SU-DHL-6 (cell line): ENCODE results near the gene UBXN4.
A peak's percentile ranks its signal among the peaks of the same experiment; 100 is the strongest.

Source experiments
- H2AFZ ChIP-seq: fragments of 200-600 bp; sonication (generic); 2 replicates; pipeline ENCODE4 v1.6.1; 2014; ENCODE audit warnings: low read depth, mild to moderate bottlenecking, moderate library complexity, mixed read lengths, antibody characterized with exemption, low read length; ENCODE audit not compliant: severe bottlenecking
- H3F3A ChIP-seq: fragments of 200-600 bp; shearing (Covaris generic); 2 replicates; pipeline ENCODE4 v1.6.0; 2016; ENCODE audit warnings: antibody characterized with exemption, mild to moderate bottlenecking; ENCODE audit not compliant: insufficient read depth
- H3K27ac ChIP-seq: fragments of 200-600 bp; sonication (generic); 2 replicates; pipeline ENCODE4 v1.5.1; 2016; ENCODE audit warnings: low read depth, mild to moderate bottlenecking, low read length, moderate library complexity, mixed read lengths
- H3K27me3 ChIP-seq: fragments of 200-600 bp; sonication (generic), shearing (Covaris generic); 2 replicates; pipeline ENCODE4 v1.6.0; 2014; ENCODE audit warnings: mild to moderate bottlenecking, low read length
- H3K36me3 ChIP-seq: fragments of 200-600 bp; sonication (generic); 2 replicates; pipeline ENCODE4 v1.6.1; 2014; ENCODE audit warnings: mild to moderate bottlenecking, low read length, mixed read lengths
- H3K4me2 ChIP-seq: fragments of 300-600, 200-600 bp; shearing (Covaris generic), sonication (generic); 2 replicates; pipeline ENCODE4 v1.6.0; 2014; ENCODE audit warnings: low read length, low read depth, mild to moderate bottlenecking; ENCODE audit not compliant: poor library complexity, severe bottlenecking
- H3K4me3 ChIP-seq: fragments of 200-600 bp; sonication (generic); 2 replicates; pipeline ENCODE4 v1.5.1; 2014; ENCODE audit warnings: antibody characterized with exemption, low read length, mild to moderate bottlenecking, mixed read lengths; ENCODE audit not compliant: insufficient read depth, poor library complexity, severe bottlenecking
- H3K79me2 ChIP-seq: fragments of 200-600 bp; sonication (generic); 2 replicates; pipeline ENCODE4 v1.6.1; 2014; ENCODE audit warnings: mild to moderate bottlenecking, low read length, moderate library complexity; ENCODE audit not compliant: insufficient read depth
- H3K9ac ChIP-seq: fragments of 200-600 bp; sonication (generic); 2 replicates; pipeline ENCODE4 v1.7.0; 2014; ENCODE audit warnings: mild to moderate bottlenecking, low read length
- H3K9me2 ChIP-seq: fragments of 200-600 bp; sonication (generic); replicated peaks from 2 replicates; pipeline ENCODE4 v1.6.1; 2014; ENCODE audit warnings: low read length; ENCODE audit not compliant: insufficient read depth
- H3K9me3 ChIP-seq: fragments of 200-600 bp; sonication (generic); 2 replicates; pipeline ENCODE4 v1.6.1; 2014; ENCODE audit warnings: low read length, mixed read lengths; ENCODE audit not compliant: insufficient read depth
- H4K20me1 ChIP-seq: fragments of 200-600 bp; sonication (generic); 2 replicates; pipeline ENCODE4 v1.6.1; 2014; ENCODE audit warnings: low read depth, mild to moderate bottlenecking, antibody characterized with exemption, low read length, moderate library complexity, mixed read lengths
- CTCF ChIP-seq: fragments of 200-600 bp; sonication (generic); IDR thresholded peaks from one replicate; pipeline ENCODE4 v1.5.1; 2017; ENCODE audit warnings: antibody characterized with exemption, mild to moderate bottlenecking, low read length, moderate library complexity; ENCODE audit not compliant: insufficient read depth, poor library complexity, severe bottlenecking
- EZH2phosphoT487 ChIP-seq: fragments of 200-600 bp; sonication (generic), shearing (Covaris generic); conservative IDR thresholded peaks from 2 replicates; pipeline ENCODE4 v1.6.1; 2018; ENCODE audit warnings: mild to moderate bottlenecking, antibody characterized with exemption, low read length, moderate library complexity, mixed read lengths

UBXN4 gene

GRCh38 chr2:135741395-135742324 is at the start of gene UBXN4:
TSS of gene UBXN4 (plus strand) at chr2:135741855. CDS start at chr2:135741930, 75 bp downstream.
- H3K9me3 ChIP-seq = no peaks in the 10 kb centered on the region
- H3F3A ChIP-seq = no peaks in the 10 kb centered on the region; the same call in 1 of the 2 replicates
- peak within 1 kb of the TSS; percentile 82 for H3K27ac ChIP-seq
- peak within 1 kb of the TSS; percentile 77 for H3K4me2 ChIP-seq
- H3K36me3 ChIP-seq = 0 out of 2 replicates have a peak, but pooled peaks cover 3% of the 10 kb centered on the region
- TF ChIP-seq CTCF = peak; percentile 50
- TF ChIP-seq EZH2phosphoT487 = no peak
- H3K79me2 ChIP-seq = peaks cover 48% of the 10 kb centered on the region
- H3K4me3 ChIP-seq = peak within 1 kb of the TSS; percentile 68
- H2AFZ ChIP-seq = peak within 1 kb of the TSS; percentile 81
- H3K9ac ChIP-seq = peak within 1 kb of the TSS; percentile 90
- no peaks in the 10 kb centered on the region for H3K9me2 ChIP-seq
- peaks cover 20% of the 10 kb centered on the region for H4K20me1 ChIP-seq
- no peaks in the 10 kb centered on the region for H3K27me3 ChIP-seq

- no peak overlapping the region for H3K27ac ChIP-seq
- H3K36me3 ChIP-seq = peaks cover 7% of the 10 kb centered on the region; the same call in 1 of the 2 replicates
- H3K27me3 ChIP-seq = no peaks in the 10 kb centered on the region
- no peak for TF ChIP-seq EZH2phosphoT487
- TF ChIP-seq CTCF = no peak
- no peaks in the 10 kb centered on the region for H4K20me1 ChIP-seq
- no peaks in the 10 kb centered on the region for H3K79me2 ChIP-seq
- no peak overlapping the region for H3K4me3 ChIP-seq
- no peak overlapping the region for H2AFZ ChIP-seq
- no peaks in the 10 kb centered on the region for H3F3A ChIP-seq
- H3K9me2 ChIP-seq = no peaks in the 10 kb centered on the region
- H3K4me2 ChIP-seq = no peak overlapping the region
- no peak overlapping the region for H3K9ac ChIP-seq
- no peaks in the 10 kb centered on the region for H3K9me3 ChIP-seq
Measured at GRCh38 chr2:135694711-135695110, 46.9 kb upstream of the UBXN4 start.

GRCh38 chr2:135698838-135699237 is 42.8 kb upstream of the UBXN4 start:
- Histone ChIP-seq H3K4me2 (no peak overlapping the region), H3K9me3 (no peaks in the 10 kb centered on the region), H3K27ac (no peak overlapping the region), H3K9me2 (no peaks in the 10 kb centered on the region), H3K79me2 (no peaks in the 10 kb centered on the region), H2AFZ (no peak overlapping the region), H3K36me3 (0 out of 2 replicates have a peak, but pooled peaks cover 6% of the 10 kb centered on the region), H3F3A (no peaks in the 10 kb centered on the region), H3K9ac (no peak overlapping the region), H3K4me3 (no peak overlapping the region), H4K20me1 (no peaks in the 10 kb centered on the region), H3K27me3 (no peaks in the 10 kb centered on the region)
- TF ChIP-seq EZH2phosphoT487 (no peak), CTCF (no peak)
